Esophagus squamous epithelium (tissue), 5 donors: ENCODE data around the gene DUSP22. TPM values are rescaled to one million over a fixed set of nuclear protein-coding genes. Genes with fewer than 3 reads are reported as not detected.

Experiments used
- DNase-seq: peaks from one replicate; lab custom pipeline; 2025; lab: John Stamatoyannopoulos, UW
- H3K27ac ChIP-seq, 4 donors: fragments of 200-600 bp; sonication (generic); one replicate each; pipeline ENCODE4 v1.5.1; 2016 to 2019; ENCODE audit warnings: mild to moderate bottlenecking in 1 of 4
- H3K27me3 ChIP-seq, 4 donors: fragments of 200-600 bp; sonication (generic); 1 replicate in 3 of 4; 2 replicates in 1 of 4; pipeline versions ENCODE4 v1.5.1 to v1.6.0; 2017 to 2021; ENCODE audit warnings: antibody characterized with exemption in 1 of 4
- H3K36me3 ChIP-seq, 3 donors: fragments of 200-600 bp; sonication (generic); one replicate each; pipeline ENCODE4 v1.5.1; 2016 to 2019
- H3K4me1 ChIP-seq, 3 donors: fragments of 200-600 bp; sonication (generic); one replicate each; pipeline ENCODE4 v1.5.1; 2017 to 2019
- H3K4me3 ChIP-seq, 4 donors: fragments of 200-600 bp; sonication (generic); 1 replicate in 3 of 4; 2 replicates in 1 of 4; pipeline ENCODE4 v1.5.1; 2016 to 2019; ENCODE audit warnings: mild to moderate bottlenecking in 2 of 4, moderate library complexity in 1 of 4
- H3K9me3 ChIP-seq, 3 donors: fragments of 200-600 bp; sonication (generic); one replicate each; pipeline ENCODE4 v1.5.1; 2016 to 2019
- CTCF ChIP-seq, 6 experiments: fragments of 450-650 bp in 4 of 6; fragments of 200-600 bp in 2 of 6; sonication (generic) in 2 of 6; IDR thresholded peaks; one replicate each; pipeline ENCODE4 v1.5.1; 2016 to 2019; ENCODE audit warnings: antibody characterized with exemption in 6 of 6, mild to moderate bottlenecking in 4 of 6, moderate library complexity in 4 of 6
- POLR2A ChIP-seq, 4 donors: fragments of 450-650 bp; IDR thresholded peaks; one replicate each; pipeline ENCODE4 v1.6.1; 2017; ENCODE audit warnings: antibody characterized with exemption in 4 of 4, mild to moderate bottlenecking in 4 of 4, moderate library complexity in 3 of 4
- WGBS, 2 donors: methylation state at CpG; one replicate each; pipeline ENCODE4 v1.1.5; 2018; 5-methylcytosine and 5-hydroxymethylcytosine counted together
- intact Hi-C: fragments of 100-400 bp; cut with DNase I; formaldehyde crosslinking; loops from one replicate; pipeline ENCODE4 v1.15.0; 2022
- total RNA-seq, 4 donors: library from RNA; depleted of rRNA; stranded (reverse); fragments of >200 nt; gene quantifications; one replicate each; pipeline ENCODE4 v1.1.0, GENCODE V29; 2016
- donor health status: DM: yes; HTN: yes; CAD: no.

DUSP22 gene
- total RNA-seq, 4 donors from 2014 or later, result 34.2 to 54.6 (median 45.2) TPM

GRCh38 chr6:363291-363690 lies 71.0 kb downstream of the DUSP22 start:
- peaks cover 0 to 19% (median 0%) of the 10 kb centered on the region in 3 donors for H3K9me3 ChIP-seq
- H3K27ac ChIP-seq, result no peak overlapping the region
- no peak for DNase-seq
- no peak overlapping the region for H3K4me3 ChIP-seq
- H3K27me3 ChIP-seq, result peaks cover 0 to 14% (median 0%) of the 10 kb centered on the region in 4 donors
- 86 to 87% methylated on average over 12 of the region's 12 CpGs for WGBS, 2 donors
- no peaks in the 10 kb centered on the region for H3K36me3 ChIP-seq
- TF ChIP-seq CTCF (IDR thresholded peaks at IDR 0.05) (no peak), POLR2A (IDR thresholded peaks at IDR 0.05) (no peak)
- intact Hi-C loops, result no loop called here
- peaks cover 0 to 8% (median 0%) of the 10 kb centered on the region in 3 donors for H3K4me1 ChIP-seq

DNA sequence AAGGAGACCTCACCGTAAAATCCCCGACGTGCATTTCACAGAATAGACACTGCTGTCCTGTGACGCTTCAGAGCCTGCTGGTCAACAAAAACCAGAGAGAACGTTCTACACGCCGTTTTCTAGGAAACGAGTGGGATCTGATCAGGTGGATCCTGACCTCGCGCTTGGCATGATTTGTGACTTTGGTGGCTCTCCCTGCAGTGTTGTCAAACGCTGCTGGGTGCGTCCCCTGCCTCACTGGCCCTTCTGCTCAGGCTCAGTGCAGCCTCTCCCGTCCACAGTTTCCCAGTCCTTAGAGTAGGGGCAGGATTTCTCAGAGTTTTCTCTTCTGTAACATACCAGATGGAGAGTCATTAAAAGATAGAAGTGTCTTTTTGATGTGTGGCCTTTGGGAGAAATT lies 71.6 kb downstream of the DUSP22 start:
- Histone ChIP-seq H3K9me3 (peaks cover 0 to 19% (median 0%) of the 10 kb centered on the region in 3 donors), H3K27ac (no peak overlapping the region), H3K36me3 (no peaks in the 10 kb centered on the region), H3K4me1 (peaks cover 0 to 2% (median 0%) of the 10 kb centered on the region in 3 donors), H3K27me3 (peaks cover 0 to 20% (median 0%) of the 10 kb centered on the region in 4 donors), H3K4me3 (no peak overlapping the region)
- WGBS, 2 donors, result 87 to 93% methylated on average over 13 of the region's 13 CpGs
- intact Hi-C loops, result no loop called here
- TF ChIP-seq POLR2A (IDR thresholded peaks at IDR 0.05) (no peak), CTCF (IDR thresholded peaks at IDR 0.05) (no peak)
- no peak for DNase-seq

GRCh38 chr6:364609-365540 lies 72.6 kb downstream of the DUSP22 start:
- WGBS, 2 donors, result 68 to 76% methylated on average over 11 of the region's 11 CpGs
- intact Hi-C loops, result no loop called here
- no peak for DNase-seq
- H3K27ac ChIP-seq, result no peak overlapping the region
- peaks cover 0 to 19% (median 0%) of the 10 kb centered on the region in 3 donors for H3K9me3 ChIP-seq
- TF ChIP-seq POLR2A (IDR thresholded peaks at IDR 0.05) (no peak), CTCF (IDR thresholded peaks at IDR 0.05) (no peak)
- no peaks in the 10 kb centered on the region for H3K36me3 ChIP-seq
- no peaks in the 10 kb centered on the region for H3K4me1 ChIP-seq
- H3K4me3 ChIP-seq, result no peak overlapping the region
- H3K27me3 ChIP-seq, result peaks cover 0 to 30% (median 0%) of the 10 kb centered on the region in 4 donors

- DNase-seq, result no peak
- Histone ChIP-seq H3K4me1 (no peaks in the 10 kb centered on the region), H3K4me3 (no peak overlapping the region), H3K27me3 (peaks cover 0 to 39% (median 0%) of the 10 kb centered on the region in 4 donors), H3K9me3 (peaks cover 0 to 19% (median 0%) of the 10 kb centered on the region in 3 donors), H3K27ac (no peak overlapping the region), H3K36me3 (no peaks in the 10 kb centered on the region)
- WGBS, 2 donors, result 61 to 74% methylated on average over 6 of the region's 6 CpGs
- TF ChIP-seq POLR2A (IDR thresholded peaks at IDR 0.05) (no peak), CTCF (IDR thresholded peaks at IDR 0.05) (no peak)
- intact Hi-C loops, result no loop called here
Observed at GRCh38 chr6:365835-366234, 73.5 kb downstream of the DUSP22 start.
